Choroid plexus epithelial cell (primary cell): Measurements from ENCODE around the gene GAR1.
"Not testable (repeated sequence)": the region's sequence is repeated elsewhere in the genome, so short reads cannot be mapped to it uniquely, and the experiment has no call there.

Source experiments
- DNase-seq: peaks from one replicate; pipeline ENCODE4 v3.0.0-alpha.2; 2010; ENCODE audit warnings: low read depth
- H3K4me3 ChIP-seq: 2 replicates; pipeline ENCODE4 v1.5.1; 2011; ENCODE audit warnings: low read depth, mild to moderate bottlenecking, control low read depth, low read length, moderate library complexity
- CTCF ChIP-seq: conservative IDR thresholded peaks from 2 replicates; pipeline ENCODE4 v1.5.1; 2011; ENCODE audit warnings: low read depth, mild to moderate bottlenecking, control low read depth, inconsistent platforms, low read length, moderate library complexity

The GAR1 gene

DNA sequence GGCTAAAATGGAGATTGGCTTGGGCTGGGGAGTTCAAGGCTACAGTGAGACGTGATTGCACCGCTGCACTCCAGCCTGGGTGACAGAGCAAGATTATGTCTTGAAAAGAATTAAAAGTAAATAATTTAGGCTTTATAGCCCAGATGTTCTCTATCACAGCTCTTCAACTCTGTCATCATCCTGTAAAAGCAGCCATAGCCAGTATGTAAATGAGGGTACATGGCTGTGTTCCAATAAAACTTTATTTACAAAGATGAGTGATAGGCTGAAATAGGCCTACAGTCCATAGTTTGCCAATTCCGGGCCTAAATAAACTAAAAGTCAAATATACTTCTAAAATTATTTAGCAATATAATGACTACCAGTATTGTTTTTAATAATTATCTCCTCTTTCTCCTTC lies 21.4 kb downstream of the GAR1 start:
- no peak for DNase-seq
- TF ChIP-seq CTCF: no peak
- no peak overlapping the region for H3K4me3 ChIP-seq

GRCh38 chr4:109846395-109847098 lies 31.0 kb downstream of the GAR1 start:
- DNase-seq: no peak
- TF ChIP-seq CTCF: no peak
- H3K4me3 ChIP-seq: no peak overlapping the region

DNA sequence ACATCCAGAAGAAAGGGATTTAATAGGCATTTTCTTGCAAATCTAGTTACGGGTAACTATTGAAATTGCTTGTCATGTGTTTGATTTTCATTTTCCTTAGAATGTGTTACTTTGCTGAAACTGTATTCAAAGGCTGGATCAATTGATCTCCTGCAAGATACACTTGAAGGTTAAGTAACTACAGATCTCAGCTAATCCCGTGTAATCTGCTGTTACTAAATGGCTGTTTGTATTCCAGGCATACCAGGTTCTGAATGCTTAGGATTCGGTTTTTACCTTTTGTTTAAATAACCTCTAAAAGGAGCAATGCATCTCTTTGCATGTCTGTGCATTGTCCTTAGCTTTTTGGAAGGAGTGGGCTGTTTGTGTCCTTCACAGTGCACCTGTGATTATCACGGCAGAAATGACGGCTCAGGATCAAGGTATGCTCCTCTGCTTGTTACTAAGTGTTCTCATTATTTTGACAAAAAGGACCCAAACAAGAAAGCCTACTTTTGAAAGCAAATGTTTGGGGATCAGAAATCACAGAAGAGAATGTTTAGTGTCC lies 32.4 kb downstream of the GAR1 start, which contains the start of gene LRIT3:
LRIT3 (plus strand) TSS at position 212 of the 547 bp plus-strand sequence; CDS start at position 307, 95 bp downstream.
- DNase-seq: no peak
- no peak for TF ChIP-seq CTCF
- H3K4me3 ChIP-seq: no peak within 1 kb of the TSS

DNA sequence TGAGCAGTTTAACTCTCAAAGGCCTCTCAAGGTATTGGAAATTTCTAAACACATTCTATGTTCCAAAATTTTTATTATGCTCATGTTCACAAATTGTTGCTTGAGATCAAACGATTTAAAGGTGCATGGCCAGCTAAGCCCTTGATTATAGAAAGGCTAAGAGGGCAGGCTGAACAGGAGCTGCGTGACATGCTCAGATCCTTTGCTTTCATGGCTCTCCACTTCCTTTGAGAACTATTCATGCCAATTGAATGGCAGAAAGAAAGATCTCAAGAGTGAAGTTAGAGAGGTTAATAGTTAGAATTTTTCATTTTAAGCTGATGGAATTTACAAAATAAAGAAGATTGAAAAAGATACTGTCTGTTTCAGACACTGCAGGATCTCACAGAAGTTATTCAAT lies 32.9 kb downstream of the GAR1 start:
- no peak for TF ChIP-seq CTCF
- no peak for DNase-seq
- no peak overlapping the region for H3K4me3 ChIP-seq

GRCh38 chr4:109850601-109851000 lies 35.0 kb downstream of the GAR1 start:
- H3K4me3 ChIP-seq: no peak overlapping the region
- no peak for TF ChIP-seq CTCF
- DNase-seq: no peak

- H3K4me3 ChIP-seq, DNase-seq: not testable (repeated sequence)
Measured at GRCh38 chr4:109859426-109860300, 44.1 kb downstream of the GAR1 start.

GRCh38 chr4:109861271-109861670 lies 45.7 kb downstream of the GAR1 start:
- no peak overlapping the region for H3K4me3 ChIP-seq
- DNase-seq: no peak
- TF ChIP-seq CTCF: no peak
